K562 (cell line): ENCODE measurements around the gene TFRC. TPM values are rescaled to one million over a fixed set of nuclear protein-coding genes. Genes with fewer than 3 reads are reported as not detected.

Experiments used
- ATAC-seq: fragments of 200-7000 bp; cut with Tn5 transposase; 3 replicates; pipeline ENCODE4 v1.9.1; 2020; ENCODE audit warnings: moderate library complexity
- BruUV-seq: library from RNA; stranded (reverse); fragments of 400-500 nt; replicated peaks from 2 replicates; lab custom pipeline; 2021; lab: Mats Ljungman, UMichigan
- CTCF ChIA-PET: fragments of 300-600 bp; formaldehyde crosslinking; extraction: SDS; loops from one replicate; lab custom pipeline; 2021; ENCODE audit warnings: low intra/inter-chr PET ratio; lab: Yijun Ruan, JAX
- POLR2A ChIA-PET: fragments of 300-600, 350-650 bp; sonication (Branson Sonifier 250); formaldehyde crosslinking; extraction: SDS; loops from one replicate; lab custom pipeline; 2021; ENCODE audit warnings: antibody characterized with exemption, inconsistent platforms; lab: Yijun Ruan, JAX
- DNase-seq, 4 experiments: peaks; one replicate each; pipeline versions ENCODE4 v3.0.0 to v3.0.0-alpha.2; 2011 to 2018; ENCODE audit warnings: low spot score in 3 of 4, mixed read lengths in 3 of 4; ENCODE audit errors: extremely low read depth in 1 of 4
- FAIRE-seq: peaks from 2 replicates; lab custom pipeline; 2011; peaks lifted over from hg19 to GRCh38; lab: Jason Lieb, UNC
- H2AFZ ChIP-seq: 2 replicates; pipeline ENCODE4 v1.6.0; 2011; ENCODE audit warnings: low read depth, low read length, control low read depth, inconsistent platforms
- H3K27ac ChIP-seq: fragments of 200-600 bp; 3 replicates; pipeline ENCODE4 v1.8.0; 2011; ENCODE audit warnings: low read depth, mild to moderate bottlenecking, control low read depth, inconsistent platforms, low read length, moderate library complexity, mixed read lengths; ENCODE audit errors: extremely low read depth
- H3K27me3 ChIP-seq, 2 experiments: fragments of 300-600 bp in 1 of 2; 2 replicates in 1 of 2; 3 replicates in 1 of 2; pipeline versions ENCODE4 v1.6.0 to v1.8.0; 2011; ENCODE audit warnings: inconsistent platforms in 2 of 2, low read length in 2 of 2, mild to moderate bottlenecking in 1 of 2, mixed read lengths in 1 of 2, moderate library complexity in 1 of 2; ENCODE audit not compliant: control insufficient read depth in 2 of 2, insufficient read depth in 2 of 2
- H3K36me3 ChIP-seq: fragments of 300-600 bp; 3 replicates; pipeline ENCODE4 v1.8.0; 2011; ENCODE audit warnings: mild to moderate bottlenecking, low read length, inconsistent platforms; ENCODE audit not compliant: control insufficient read depth, insufficient read depth
- H3K4me1 ChIP-seq, 2 experiments: fragments of 200-600 bp in 1 of 2; replicated peaks in 1 of 2; 2 replicates in 1 of 2; 3 replicates in 1 of 2; pipeline versions ENCODE4 v1.5.1 to v1.8.0; 2011; ENCODE audit warnings: inconsistent platforms in 2 of 2, low read length in 2 of 2, mild to moderate bottlenecking in 1 of 2, mixed read lengths in 1 of 2, moderate library complexity in 1 of 2; ENCODE audit not compliant: control insufficient read depth in 2 of 2, insufficient read depth in 2 of 2
- H3K4me2 ChIP-seq: 2 replicates; pipeline ENCODE4 v1.6.1; 2011; ENCODE audit warnings: low read length, control low read depth, inconsistent platforms, mixed read lengths; ENCODE audit not compliant: insufficient read depth
- H3K4me3 ChIP-seq: fragments of 200-600 bp; sonication (generic), shearing (Covaris generic); 2 replicates; pipeline ENCODE4 v1.5.1; 2016; ENCODE audit warnings: control low read depth, inconsistent platforms
- H3K79me2 ChIP-seq: fragments of 200-600 bp; 3 replicates; pipeline ENCODE4 v1.8.0; 2011; ENCODE audit warnings: low read length, inconsistent platforms; ENCODE audit not compliant: control insufficient read depth, insufficient read depth
- H3K9ac ChIP-seq, 2 experiments: 2 replicates each; pipeline versions ENCODE4 v1.6.0 to v1.6.1; 2011; ENCODE audit warnings: low read depth in 2 of 2, low read length in 2 of 2, control low read depth in 1 of 2, inconsistent platforms in 1 of 2, mild to moderate bottlenecking in 1 of 2, mixed read lengths in 1 of 2; ENCODE audit not compliant: insufficient read depth in 1 of 2
- H3K9me1 ChIP-seq: one replicate; pipeline ENCODE4 v1.6.0; 2011; ENCODE audit warnings: inconsistent platforms, mild to moderate bottlenecking, low read length, moderate library complexity; ENCODE audit not compliant: control insufficient read depth, insufficient read depth
- H3K9me3 ChIP-seq: replicated peaks from 2 replicates; pipeline ENCODE4 v1.5.1; 2011; ENCODE audit warnings: low read depth, low read length, inconsistent platforms; ENCODE audit not compliant: control insufficient read depth, insufficient read depth
- H4K20me1 ChIP-seq: replicated peaks from 2 replicates; pipeline ENCODE4 v1.6.1; 2011; ENCODE audit warnings: low read length, inconsistent platforms, mixed read lengths; ENCODE audit not compliant: control insufficient read depth, insufficient read depth
- CBX3 ChIP-seq, 2 experiments: IDR thresholded peaks; 1 replicate in 1 of 2; 2 replicates in 1 of 2; pipeline ENCODE4 v1.6.1; 2012; ENCODE audit warnings: inconsistent platforms in 2 of 2, low read length in 2 of 2, borderline replicate concordance in 1 of 2, control low read depth in 1 of 2
- DACH1 ChIP-seq: fragments of 450-650 bp; IDR thresholded peaks from 2 replicates; pipeline ENCODE4 v1.6.1; 2018; ENCODE audit not compliant: partially characterized antibody
- ELK1 ChIP-seq: sonication (generic); formaldehyde crosslinking; IDR thresholded peaks from 2 replicates; pipeline ENCODE4 v1.8.1; 2022; ENCODE audit warnings: missing genetic modification reagents
- GABPA ChIP-seq: fragments of 200-800 bp; sonication (Bioruptor generic); conservative IDR thresholded peaks from 2 replicates; pipeline ENCODE4 v1.6.1; 2016; ENCODE audit warnings: low read depth, missing genetic modification characterization, missing compliant biosample characterization
- MCM5 ChIP-seq: fragments of 450-650 bp; IDR thresholded peaks from 2 replicates; pipeline ENCODE4 v1.6.1; 2016; ENCODE audit warnings: low read depth
- PHF20 ChIP-seq: fragments of 450-650 bp; IDR thresholded peaks from 2 replicates; pipeline ENCODE4 v1.6.1; 2018; ENCODE audit not compliant: partially characterized antibody
- POLR2A ChIP-seq: fragments of 450-650 bp; conservative IDR thresholded peaks from 2 replicates; pipeline ENCODE4 v1.6.1; 2016
- RFX5 ChIP-seq: IDR thresholded peaks from 2 replicates; pipeline ENCODE4 v1.6.1; 2011; ENCODE audit warnings: low read depth, mild to moderate bottlenecking, improper control_type of control experiment, low read length
- SMARCB1 ChIP-seq: IDR thresholded peaks from 2 replicates; pipeline ENCODE4 v1.6.1; 2011; ENCODE audit warnings: improper control_type of control experiment, low read depth; ENCODE audit not compliant: insufficient read length
- TRIM25 ChIP-seq: fragments of 450-650 bp; IDR thresholded peaks from 2 replicates; pipeline ENCODE4 v1.7.0; 2016; ENCODE audit warnings: borderline replicate concordance
- ZBED1 ChIP-seq: IDR thresholded peaks from 2 replicates; pipeline ENCODE4 v1.6.1; 2014
- ZBTB33 ChIP-seq: sonication (generic); formaldehyde crosslinking; IDR thresholded peaks from 2 replicates; pipeline ENCODE4 v1.8.1; 2023; ENCODE audit warnings: mild to moderate bottlenecking, missing genetic modification reagents
- ZC3H8 ChIP-seq: fragments of 450-650 bp; IDR thresholded peaks from 2 replicates; pipeline ENCODE4 v1.6.1; 2017
- ZNF507 ChIP-seq: conservative IDR thresholded peaks from 2 replicates; pipeline ENCODE4 v1.6.1; 2017; ENCODE audit warnings: missing genetic modification characterization, missing compliant biosample characterization
- ZNF518B ChIP-seq: fragments of 250-450 bp; sonication (Bioruptor Pico); IDR thresholded peaks from 2 replicates; pipeline ENCODE4 v1.5.0; 2021; ENCODE audit warnings: mild to moderate bottlenecking, moderate library complexity
- ZNF586 ChIP-seq: fragments of 450-650 bp; formaldehyde crosslinking; conservative IDR thresholded peaks from 2 replicates; pipeline ENCODE4 v1.4.0; 2020; ENCODE audit warnings: mild to moderate bottlenecking, moderate library complexity
- WGBS: fragments of 100-300 bp; shearing (Covaris generic); methylation state at CpG from one replicate; pipeline ENCODE4 v1.1.6; 2016; ENCODE audit warnings: low coverage, mixed read lengths; ENCODE audit not compliant: insufficient coverage; ENCODE audit errors: missing lambda C conversion rate; 5-methylcytosine and 5-hydroxymethylcytosine counted together
- in situ Hi-C: fragments of 300-500 bp; cut with MboI; formaldehyde crosslinking; loops from 4 replicates; pipeline ENCODE4 v1.15.0; 2018; ENCODE audit warnings: inconsistent platforms, mixed read lengths
- intact Hi-C: fragments of 100-400 bp; cut with micrococcal nuclease; formaldehyde crosslinking; loops from 2 replicates; pipeline ENCODE4 v1.14.2; 2022
- polyA plus RNA-seq, 8 experiments: library from polyadenylated mRNA; depleted of rRNA in 4 of 8; stranded (reverse) in 5 of 8; unstranded in 3 of 8; fragments of >200 nt; fragmentation: Nextera tagmentation in 2 of 8; fragmentation: Illumina TruSeq in 1 of 8; extraction: Ambion mirVana in 2 of 8; extraction: Trizol in 1 of 8; gene quantifications; 2 replicates each; pipeline versions ENCODE4 v1.2.1 to v1.2.3, GENCODE V29; 2011 to 2014; ENCODE audit warnings: inconsistent platforms in 1 of 8, missing spikeins in 1 of 8
- total RNA-seq, 7 experiments: library from RNA; depleted of rRNA in 6 of 7; stranded (reverse); fragments of >200 nt in 6 of 7; fragmentation: Illumina TruSeq in 2 of 7; extraction: Trizol in 2 of 7; gene quantifications; 2 replicates each; pipeline versions ENCODE4 v1.2.1 to v1.2.3, GENCODE V29; 2011 to 2021; ENCODE audit warnings: low replicate concordance in 1 of 7

TFRC gene
- total and polyA plus RNA-seq, 9 of the 15 experiments (the other 6 are each of a cell fraction or from before 2014, with no cell fraction given), result 149 to 679 (median 332) TPM

GRCh38 chr3:196079682-196080081 is 2.2 kb downstream of the TFRC start:
- Histone ChIP-seq H3K4me1 (peaks cover 9 to 20% of the 10 kb centered on the region in 2 experiments; a peak in 3 of 5 replicates), H3K4me3 (peak overlapping the region; percentile 90), H2AFZ (no peak overlapping the region), H3K9me3 (no peaks in the 10 kb centered on the region), H3K79me2 (peaks cover 80% of the 10 kb centered on the region), H3K27me3 (no peaks in the 10 kb centered on the region), H3K4me2 (peak overlapping the region; percentile 93), H3K9me1 (no peaks in the 10 kb centered on the region), H3K9ac (peak overlapping the region; percentile 89 to 100), H4K20me1 (peaks cover 58% of the 10 kb centered on the region), H3K27ac (peak overlapping the region; percentile 89), H3K36me3 (peaks cover 52% of the 10 kb centered on the region)
- BruUV-seq, result no TSS peak
- FAIRE-seq (no peak), DNase-seq (no peak), ATAC-seq (no peak)
- ChIA-PET CTCF (no interaction called here), POLR2A (interaction anchor here (0.7 to 5.2 kb wide), 30 partner anchors 10 to 444 kb away, joined by 3 to 39 read pairs (median 7); partner anchors contain the start of gene DYNLT2B)
- 0% methylated on average over 3 of the region's 3 CpGs for WGBS
- in situ Hi-C loops, result loop anchor here (5.0 kb wide), 1 partner anchor 113 kb away; no protein-coding TSS in a partner anchor
- intact Hi-C loops, result loop anchor here (1.0 to 10.0 kb wide), 4 partner anchors 29 to 435 kb away; partner anchors contain the start of gene SMCO1
- TF ChIP-seq ZNF586 (CRISPR knock-in tag) (no peak), SMARCB1 (no peak), POLR2A (peak; percentile 17), DACH1 (no peak), ZNF507 (tag) (no peak), MCM5 (no peak), ZNF518B (no peak), ZBED1 (no peak), PHF20 (no peak), TRIM25 (no peak), ZC3H8 (no peak), RFX5 (no peak), ZBTB33 (CRISPR knock-in tag) (no peak), CBX3 (IDR thresholded peaks at IDR 0.05; ENCODE audit: borderline replicate concordance in 1 of 2, low read length in 2 of 2) (no peak), GABPA (tag) (0 out of 2 replicates have a peak, but pooled peaks have one; percentile 22), ELK1 (no peak)
